HFF-Myc (cell line): ENCODE measurements around the gene PAPOLG.

Experiments
- DNase-seq: peaks from one replicate; pipeline ENCODE4 v3.0.0-alpha.2; 2011; ENCODE audit warnings: low read depth; ENCODE audit errors: extremely low read depth
- H3K4me3 ChIP-seq: replicated peaks from 2 replicates; pipeline ENCODE4 v1.5.1; 2011; ENCODE audit warnings: low read depth, mild to moderate bottlenecking, control low read depth, low read length
- CTCF ChIP-seq: IDR thresholded peaks from 2 replicates; pipeline ENCODE4 v1.5.1; 2012; ENCODE audit warnings: mild to moderate bottlenecking, low read depth, low read length, control low read depth; ENCODE audit errors: missing control alignments

PAPOLG gene

GRCh38 chr2:60719331-60719730 is 36.7 kb upstream of the PAPOLG start:
- no peak for TF ChIP-seq CTCF
- no peak overlapping the region for H3K4me3 ChIP-seq
- DNase-seq = no peak

GRCh38 chr2:60725466-60725865 is 30.6 kb upstream of the PAPOLG start:
- H3K4me3 ChIP-seq = no peak overlapping the region
- no peak for DNase-seq
- TF ChIP-seq CTCF = no peak

- no peak for DNase-seq
- no peak overlapping the region for H3K4me3 ChIP-seq
- TF ChIP-seq CTCF = no peak
Measured at GRCh38 chr2:60728855-60729254, 27.2 kb upstream of the PAPOLG start.

- peak overlapping the region; percentile 6 for H3K4me3 ChIP-seq
- DNase-seq = no peak
- TF ChIP-seq CTCF = no peak
Measured at GRCh38 chr2:60735496-60736250, 20.4 kb upstream of the PAPOLG start.

- DNase-seq = no peak
- H3K4me3 ChIP-seq = no peak overlapping the region
- no peak for TF ChIP-seq CTCF
Measured at GRCh38 chr2:60738679-60739078, 17.4 kb upstream of the PAPOLG start.

GRCh38 chr2:60739156-60739555 is 16.9 kb upstream of the PAPOLG start:
- DNase-seq = no peak
- H3K4me3 ChIP-seq = no peak overlapping the region
- no peak for TF ChIP-seq CTCF

- H3K4me3 ChIP-seq = no peak overlapping the region
- DNase-seq = no peak
- TF ChIP-seq CTCF = no peak
Measured at GRCh38 chr2:60741576-60741975, 14.5 kb upstream of the PAPOLG start.
